ENCODE results near the gene PPP1CC.

DNA sequence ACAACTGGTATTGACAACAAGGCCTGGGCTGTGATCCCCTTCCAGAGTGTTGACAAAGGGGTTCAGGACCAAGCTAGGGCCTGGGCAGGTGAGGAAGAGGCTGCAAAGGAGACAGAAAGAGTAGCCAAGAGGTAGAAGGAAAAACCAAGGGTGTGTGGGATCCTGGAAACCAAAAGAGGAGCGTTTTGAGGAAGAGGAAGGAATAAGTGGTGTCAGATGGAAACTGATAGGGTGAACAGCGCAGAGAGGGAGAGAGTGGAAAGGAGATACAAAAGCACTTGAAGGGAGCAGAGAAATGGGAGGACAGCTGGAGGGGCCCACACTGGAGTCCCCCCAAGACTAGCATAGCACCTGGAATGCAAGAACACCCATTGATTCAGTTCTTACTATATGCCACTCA lies 45.5 kb downstream of the PPP1CC start:
- TF ChIP-seq RAD21 (IDR thresholded peaks at IDR 0.05; ENCODE audit: low read length): no peak
- TF ChIP-seq YY1 (IDR thresholded peaks at IDR 0.05; ENCODE audit: low read depth): no peak
- no peak for TF ChIP-seq SIN3A (IDR thresholded peaks at IDR 0.05; ENCODE audit: borderline replicate concordance, low read depth, low read length)
- TF ChIP-seq, protein P1, sequence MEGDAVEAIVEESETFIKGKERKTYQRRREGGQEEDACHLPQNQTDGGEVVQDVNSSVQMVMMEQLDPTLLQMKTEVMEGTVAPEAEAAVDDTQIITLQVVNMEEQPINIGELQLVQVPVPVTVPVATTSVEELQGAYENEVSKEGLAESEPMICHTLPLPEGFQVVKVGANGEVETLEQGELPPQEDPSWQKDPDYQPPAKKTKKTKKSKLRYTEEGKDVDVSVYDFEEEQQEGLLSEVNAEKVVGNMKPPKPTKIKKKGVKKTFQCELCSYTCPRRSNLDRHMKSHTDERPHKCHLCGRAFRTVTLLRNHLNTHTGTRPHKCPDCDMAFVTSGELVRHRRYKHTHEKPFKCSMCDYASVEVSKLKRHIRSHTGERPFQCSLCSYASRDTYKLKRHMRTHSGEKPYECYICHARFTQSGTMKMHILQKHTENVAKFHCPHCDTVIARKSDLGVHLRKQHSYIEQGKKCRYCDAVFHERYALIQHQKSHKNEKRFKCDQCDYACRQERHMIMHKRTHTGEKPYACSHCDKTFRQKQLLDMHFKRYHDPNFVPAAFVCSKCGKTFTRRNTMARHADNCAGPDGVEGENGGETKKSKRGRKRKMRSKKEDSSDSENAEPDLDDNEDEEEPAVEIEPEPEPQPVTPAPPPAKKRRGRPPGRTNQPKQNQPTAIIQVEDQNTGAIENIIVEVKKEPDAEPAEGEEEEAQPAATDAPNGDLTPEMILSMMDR (IDR thresholded peaks at IDR 0.05): no peak
- TF ChIP-seq, protein P2, sequence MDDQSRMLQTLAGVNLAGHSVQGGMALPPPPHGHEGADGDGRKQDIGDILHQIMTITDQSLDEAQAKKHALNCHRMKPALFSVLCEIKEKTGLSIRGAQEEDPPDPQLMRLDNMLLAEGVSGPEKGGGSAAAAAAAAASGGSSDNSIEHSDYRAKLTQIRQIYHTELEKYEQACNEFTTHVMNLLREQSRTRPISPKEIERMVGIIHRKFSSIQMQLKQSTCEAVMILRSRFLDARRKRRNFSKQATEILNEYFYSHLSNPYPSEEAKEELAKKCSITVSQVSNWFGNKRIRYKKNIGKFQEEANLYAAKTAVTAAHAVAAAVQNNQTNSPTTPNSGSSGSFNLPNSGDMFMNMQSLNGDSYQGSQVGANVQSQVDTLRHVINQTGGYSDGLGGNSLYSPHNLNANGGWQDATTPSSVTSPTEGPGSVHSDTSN (IDR thresholded peaks at IDR 0.05): no peak
- no peak for TF ChIP-seq RXRA (IDR thresholded peaks at IDR 0.05; ENCODE audit: borderline replicate concordance, low read depth)
- TF ChIP-seq, protein P3, sequence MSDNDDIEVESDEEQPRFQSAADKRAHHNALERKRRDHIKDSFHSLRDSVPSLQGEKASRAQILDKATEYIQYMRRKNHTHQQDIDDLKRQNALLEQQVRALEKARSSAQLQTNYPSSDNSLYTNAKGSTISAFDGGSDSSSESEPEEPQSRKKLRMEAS (IDR thresholded peaks at IDR 0.05; ENCODE audit: low read depth): no peak
- no peak for TF ChIP-seq MXI1 (IDR thresholded peaks at IDR 0.05; ENCODE audit: low read depth, low read length)
- no peak for TF ChIP-seq ELF1 (IDR thresholded peaks at IDR 0.05)
- TF ChIP-seq EP300 (IDR thresholded peaks at IDR 0.05; ENCODE audit: borderline replicate concordance in 1 of 2, low read depth in 1 of 2, low read length in 1 of 2): no peak

Measured in SK-N-SH (cell line).